Gastrocnemius medialis (tissue), 4 donors: Measurements from ENCODE around the gene MID2.

ENCODE experiments used
- POLR2A ChIP-seq, 2 donors: fragments of 450-650 bp; IDR thresholded peaks; one replicate each; pipeline ENCODE4 v1.6.1; 2017; ENCODE audit warnings: antibody characterized with exemption in 2 of 2, mild to moderate bottlenecking in 2 of 2, moderate library complexity in 2 of 2
- TF ChIP-seq, protein P1 (sequence below), 5 experiments: fragments of 450-650 bp in 3 of 5; fragments of 200-600 bp in 2 of 5; sonication (generic) in 2 of 5; IDR thresholded peaks in 4 of 5; conservative IDR thresholded peaks in 1 of 5; 1 replicate in 4 of 5; 2 replicates in 1 of 5; pipeline ENCODE4 v1.5.1; 2016 to 2019; ENCODE audit warnings: antibody characterized with exemption in 5 of 5, mild to moderate bottlenecking in 3 of 5, moderate library complexity in 3 of 5

DNA sequence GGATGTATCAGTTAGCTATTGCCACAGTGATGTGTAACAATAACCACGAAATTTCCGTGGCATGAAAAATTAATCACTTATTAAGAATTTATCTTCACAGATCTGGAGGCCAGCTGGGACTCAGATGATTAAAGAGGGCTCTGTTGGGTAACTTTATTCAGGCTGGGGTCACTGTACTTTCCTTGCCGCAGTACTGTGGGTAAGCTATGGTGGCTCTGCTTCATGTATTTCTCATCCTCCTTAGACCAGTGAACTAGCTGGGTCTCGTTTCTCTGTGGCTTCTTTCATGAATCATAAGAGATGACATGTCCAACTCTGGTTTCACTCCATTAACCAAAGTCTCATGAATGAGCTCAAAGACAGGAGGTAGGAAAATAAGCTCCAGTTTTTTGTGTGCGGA is 143.0 kb downstream of the MID2 start:
- TF ChIP-seq, protein P1, sequence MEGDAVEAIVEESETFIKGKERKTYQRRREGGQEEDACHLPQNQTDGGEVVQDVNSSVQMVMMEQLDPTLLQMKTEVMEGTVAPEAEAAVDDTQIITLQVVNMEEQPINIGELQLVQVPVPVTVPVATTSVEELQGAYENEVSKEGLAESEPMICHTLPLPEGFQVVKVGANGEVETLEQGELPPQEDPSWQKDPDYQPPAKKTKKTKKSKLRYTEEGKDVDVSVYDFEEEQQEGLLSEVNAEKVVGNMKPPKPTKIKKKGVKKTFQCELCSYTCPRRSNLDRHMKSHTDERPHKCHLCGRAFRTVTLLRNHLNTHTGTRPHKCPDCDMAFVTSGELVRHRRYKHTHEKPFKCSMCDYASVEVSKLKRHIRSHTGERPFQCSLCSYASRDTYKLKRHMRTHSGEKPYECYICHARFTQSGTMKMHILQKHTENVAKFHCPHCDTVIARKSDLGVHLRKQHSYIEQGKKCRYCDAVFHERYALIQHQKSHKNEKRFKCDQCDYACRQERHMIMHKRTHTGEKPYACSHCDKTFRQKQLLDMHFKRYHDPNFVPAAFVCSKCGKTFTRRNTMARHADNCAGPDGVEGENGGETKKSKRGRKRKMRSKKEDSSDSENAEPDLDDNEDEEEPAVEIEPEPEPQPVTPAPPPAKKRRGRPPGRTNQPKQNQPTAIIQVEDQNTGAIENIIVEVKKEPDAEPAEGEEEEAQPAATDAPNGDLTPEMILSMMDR (IDR thresholded peaks at IDR 0.05 in 4 of 5, conservative IDR thresholded peaks at IDR 0.05 in 1 of 5) = no peak
- TF ChIP-seq POLR2A (IDR thresholded peaks at IDR 0.05) = no peak
